Iris pigment epithelial cell (primary cell): ENCODE data around the gene CUL3.
"Not testable (repeated sequence)": the region's sequence is repeated elsewhere in the genome, so short reads cannot be mapped to it uniquely, and the experiment has no call there.

ENCODE experiments used
- DNase-seq: peaks from one replicate; pipeline ENCODE4 v3.0.0-alpha.2; 2011; ENCODE audit warnings: low read depth

Gene CUL3

GRCh38 chr2:224585211-224586088 is at the start of gene CUL3:
CUL3 (minus strand) TSS chr2:224585363; CDS start chr2:224585009, 354 bp downstream.
- DNase-seq, result peak; percentile 97

GRCh38 chr2:224630659-224631550 is 45.7 kb upstream of the CUL3 start:
- no peak for DNase-seq

- no peak for DNase-seq
Measured at GRCh38 chr2:224628416-224628815, 43.3 kb upstream of the CUL3 start.

GRCh38 chr2:224626735-224627134 is 41.6 kb upstream of the CUL3 start:
- DNase-seq, result no peak

- DNase-seq, result no peak
Measured at GRCh38 chr2:224613543-224614286, 28.6 kb upstream of the CUL3 start.

- DNase-seq, result no peak
Measured at GRCh38 chr2:224612578-224612977, 27.4 kb upstream of the CUL3 start.

- DNase-seq, result no peak
Measured at GRCh38 chr2:224611938-224612337, 26.8 kb upstream of the CUL3 start.

GRCh38 chr2:224608104-224608503 is 22.9 kb upstream of the CUL3 start:
- DNase-seq, result no peak

GRCh38 chr2:224603746-224604500 is 18.8 kb upstream of the CUL3 start:
- not testable (repeated sequence) for DNase-seq

GRCh38 chr2:224602778-224603375 is 17.7 kb upstream of the CUL3 start:
- not testable (repeated sequence) for DNase-seq

- no peak for DNase-seq
Measured at GRCh38 chr2:224601923-224602322, 16.8 kb upstream of the CUL3 start.

GRCh38 chr2:224598678-224599077 is 13.5 kb upstream of the CUL3 start:
- DNase-seq, result no peak

GRCh38 chr2:224596289-224596688 is 11.1 kb upstream of the CUL3 start:
- no peak for DNase-seq

GRCh38 chr2:224595518-224595917 is 10.4 kb upstream of the CUL3 start:
- DNase-seq, result no peak

- peak; percentile 33 for DNase-seq
Measured at GRCh38 chr2:224594840-224595239, 9.7 kb upstream of the CUL3 start.

GRCh38 chr2:224591220-224591619 is 6.1 kb upstream of the CUL3 start:
- DNase-seq, result no peak

GRCh38 chr2:224586127-224586695 is 1.0 kb upstream of the CUL3 start:
- no peak for DNase-seq

- peak; percentile 22 for DNase-seq
Measured at GRCh38 chr2:224584785-224585210, 365 bp downstream of the CUL3 start.

- peak; percentile 56 for DNase-seq
Measured at GRCh38 chr2:224584111-224584784, 915 bp downstream of the CUL3 start.

GRCh38 chr2:224583033-224583432 is 2.1 kb downstream of the CUL3 start:
- DNase-seq, result not testable (repeated sequence)
